Heart left ventricle (tissue), 13 donors: ENCODE data around the gene FAM240A.

Experiments used
- CTCF ChIP-seq, 12 donors: fragments of 200-600 bp; sonication (generic) in 4 of 12; IDR thresholded peaks; one replicate each; pipeline versions ENCODE4 v1.5.0 to v1.8.0; 2018 to 2022; ENCODE audit warnings: antibody characterized with exemption in 12 of 12, mild to moderate bottlenecking in 5 of 12
- POLR2A ChIP-seq, 2 donors: fragments of 450-650 bp; IDR thresholded peaks; one replicate each; pipeline ENCODE4 v1.6.1; 2017; ENCODE audit warnings: antibody characterized with exemption in 2 of 2, mild to moderate bottlenecking in 2 of 2, moderate library complexity in 2 of 2
- donor health status: ischemic (EF 13 %, LVEDD 7.1; RV severe dilation, severe dysfunction).
- donor health status: DM: no; HTN: yes; CAD: no.
- donor health status: DM: no; HTN: no; CAD: no.
- donor health status: ischemic (EF 25% LVEDD 6.9; RV normal size, moderate dysfunction).
- donor health status: ischemic (EF 25% LVEDD 5.7; RV mildly dilated, moderate dysfunction).
- donor health status: ischemic (EF 35%, LVEDD 5.7; RV mildly dilated, moderate dysfunction).
- donor health status: nonischemic (EF 11% LVEDD 7.7; RV severe dilation, severe dysfunction).
- donor health status: DM: yes; HTN: yes; CAD: no.
- donor health status: PGD.
- donor health status: ischemic (EF 29% LVEDD 5.4; RV normal size, mild dysfunction).
- donor health status: nonischemic (EF 23%, LVEDD 6.1; RV moderate dilation, normal function).

GRCh38 chr3:46632792-46633191, 20.5 kb downstream of the FAM240A start:
- TF ChIP-seq CTCF (IDR thresholded peaks at IDR 0.05), result peak in 1 of 12 donors; percentile 12
- TF ChIP-seq POLR2A (IDR thresholded peaks at IDR 0.05), result no peak
